ENCODE data around the gene SKIL.
A peak's percentile ranks its signal among the peaks of the same experiment; 100 is the strongest.
"Not testable (repeated sequence)": the region's sequence is repeated elsewhere in the genome, so short reads cannot be mapped to it uniquely, and the experiment has no call there.

SKIL gene

GRCh38 chr3:170357176-170358041 lies at the start of gene SKIL:
SKIL (plus strand) TSS chr3:170357715; CDS start chr3:170360332, 2,617 bp downstream.
- DNase-seq, result peak; percentile 79

- DNase-seq, result no peak
Observed at GRCh38 chr3:170309046-170309445, 48.5 kb upstream of the SKIL start.

- no peak for DNase-seq
Observed at GRCh38 chr3:170317954-170318353, 39.6 kb upstream of the SKIL start.

GRCh38 chr3:170320461-170321121 lies 36.9 kb upstream of the SKIL start:
- no peak for DNase-seq

- DNase-seq, result no peak
Observed at GRCh38 chr3:170321321-170322034, 36.0 kb upstream of the SKIL start.

- no peak for DNase-seq
Observed at GRCh38 chr3:170322566-170323269, 34.8 kb upstream of the SKIL start.

- DNase-seq, result no peak
Observed at GRCh38 chr3:170323331-170323730, 34.2 kb upstream of the SKIL start.

GRCh38 chr3:170324962-170325361 lies 32.6 kb upstream of the SKIL start:
- DNase-seq, result no peak

GRCh38 chr3:170327040-170327808 lies 30.3 kb upstream of the SKIL start:
- DNase-seq, result no peak

GRCh38 chr3:170327868-170328548 lies 29.5 kb upstream of the SKIL start:
- DNase-seq, result not testable (repeated sequence)

- DNase-seq, result no peak
Observed at GRCh38 chr3:170330366-170330765, 27.1 kb upstream of the SKIL start.

- DNase-seq, result no peak
Observed at GRCh38 chr3:170331143-170331542, 26.4 kb upstream of the SKIL start.

- no peak for DNase-seq
Observed at GRCh38 chr3:170337420-170337819, 20.1 kb upstream of the SKIL start.

GRCh38 chr3:170338690-170339340 lies 18.7 kb upstream of the SKIL start:
- DNase-seq, result no peak

- DNase-seq, result not testable (repeated sequence)
Observed at GRCh38 chr3:170342273-170342672, 15.2 kb upstream of the SKIL start.

GRCh38 chr3:170343859-170344258 lies 13.7 kb upstream of the SKIL start:
- not testable (repeated sequence) for DNase-seq

- no peak for DNase-seq
Observed at GRCh38 chr3:170344971-170345370, 12.5 kb upstream of the SKIL start.

GRCh38 chr3:170346481-170347392 lies 10.8 kb upstream of the SKIL start:
- no peak for DNase-seq

GRCh38 chr3:170350515-170351413 lies 6.8 kb upstream of the SKIL start:
- DNase-seq, result no peak

Measured in cortex of kidney (tissue), 1 donor.